Ishikawa (cell line): ENCODE measurements around the gene CHERP.

Source experiments
- EGR1 ChIP-seq: IDR thresholded peaks from 2 replicates; pipeline ENCODE4 v1.6.1; 2012
- EP300 ChIP-seq: IDR thresholded peaks from 2 replicates; pipeline ENCODE4 v1.6.1; 2012; ENCODE audit warnings: borderline replicate concordance
- NFIC ChIP-seq: IDR thresholded peaks from 2 replicates; pipeline ENCODE4 v1.6.1; 2012
- RAD21 ChIP-seq: IDR thresholded peaks from 2 replicates; pipeline ENCODE4 v1.6.1; 2012; ENCODE audit warnings: low read depth
- REST ChIP-seq: IDR thresholded peaks from 2 replicates; pipeline ENCODE4 v1.6.1; 2012; ENCODE audit warnings: low read depth, mild to moderate bottlenecking
- TCF12 ChIP-seq: IDR thresholded peaks from 2 replicates; pipeline ENCODE4 v1.6.1; 2012; ENCODE audit warnings: low read depth
- YY1 ChIP-seq: IDR thresholded peaks from 2 replicates; pipeline ENCODE4 v1.6.1; 2012; ENCODE audit warnings: low read depth
- ZBTB7A ChIP-seq: IDR thresholded peaks from 2 replicates; pipeline ENCODE4 v1.6.1; 2012; ENCODE audit warnings: low read depth

- TF ChIP-seq EP300 (no peak), EGR1 (no peak), ZBTB7A (no peak), TCF12 (no peak), REST (no peak), NFIC (no peak), RAD21 (no peak), YY1 (no peak)
Measured at GRCh38 chr19:16476401-16476800, 65.8 kb downstream of the CHERP start.
